Brain microvascular endothelial cell (primary cell): ENCODE results near the gene PSTK.

Experiments used
- DNase-seq: peaks from one replicate; pipeline ENCODE4 v3.0.0-alpha.2; 2020
- H3K27ac ChIP-seq: fragments of 250-450 bp; sonication (Bioruptor Pico); 2 replicates; pipeline ENCODE4 v1.5.1; 2020; ENCODE audit warnings: mild to moderate bottlenecking, moderate library complexity
- H3K27me3 ChIP-seq: fragments of 250-450 bp; sonication (Bioruptor Pico); replicated peaks from 2 replicates; pipeline ENCODE4 v1.5.1; 2020; ENCODE audit warnings: mild to moderate bottlenecking
- H3K36me3 ChIP-seq: fragments of 250-450 bp; sonication (Bioruptor Pico); replicated peaks from 2 replicates; pipeline ENCODE4 v1.5.1; 2020; ENCODE audit warnings: mild to moderate bottlenecking
- H3K4me3 ChIP-seq: 2 replicates; pipeline ENCODE4 v1.5.1; 2011; ENCODE audit warnings: low read depth, mild to moderate bottlenecking, control low read depth, low read length, moderate library complexity
- CTCF ChIP-seq: IDR thresholded peaks from 2 replicates; pipeline ENCODE4 v1.5.1; 2011; ENCODE audit warnings: low read depth, mild to moderate bottlenecking, moderate library complexity, low read length, control low read depth, inconsistent platforms; ENCODE audit errors: missing control alignments
- in situ Hi-C: cut with HindIII; loops from 2 replicates; pipeline ENCODE4 v1.10.0; 2017; ENCODE audit warnings: low sequenced_read_pairs, low pct_ligation_motif_present

PSTK gene

GRCh38 chr10:122980209-122981065 is at the start of gene PSTK:
Gene PSTK (plus strand): TSS chr10:122980401. CDS start chr10:122980480, 79 bp downstream.
- peak; percentile 79 for DNase-seq
- no peaks in the 10 kb centered on the region for H3K36me3 ChIP-seq
- in situ Hi-C loops, result no loop called here

GRCh38 chr10:122931088-122931906 is 48.9 kb upstream of the PSTK start:
- no peak for TF ChIP-seq CTCF
- H3K27ac ChIP-seq, result no peak overlapping the region
- DNase-seq, result no peak
- H3K36me3 ChIP-seq, result peaks cover 8% of the 10 kb centered on the region
- no peaks in the 10 kb centered on the region for H3K27me3 ChIP-seq
- H3K4me3 ChIP-seq, result no peak overlapping the region
- in situ Hi-C loops, result no loop called here

More at GRCh38 chr10:122980209-122981065, at the start of gene PSTK:
- Histone ChIP-seq H3K27me3 (no peaks in the 10 kb centered on the region), H3K4me3 (peak within 1 kb of the TSS; percentile 87), H3K27ac (peak within 1 kb of the TSS; percentile 89)
- peak; percentile 96 for TF ChIP-seq CTCF

GRCh38 chr10:122939133-122939855 is 40.9 kb upstream of the PSTK start:
- no peak for DNase-seq
- no peak overlapping the region for H3K4me3 ChIP-seq
- peak overlapping the region; percentile 9 for H3K27ac ChIP-seq
- in situ Hi-C loops, result no loop called here
- H3K36me3 ChIP-seq, result peaks cover 4% of the 10 kb centered on the region
- no peaks in the 10 kb centered on the region for H3K27me3 ChIP-seq
- TF ChIP-seq CTCF, result no peak

GRCh38 chr10:122939856-122940543 is 40.2 kb upstream of the PSTK start:
- Histone ChIP-seq H3K27ac (peak overlapping the region; percentile 51), H3K27me3 (no peaks in the 10 kb centered on the region), H3K36me3 (peaks cover 4% of the 10 kb centered on the region), H3K4me3 (no peak overlapping the region)
- in situ Hi-C loops, result no loop called here
- peak; percentile 22 for DNase-seq
- TF ChIP-seq CTCF, result no peak

GRCh38 chr10:122949296-122949695 is 30.9 kb upstream of the PSTK start:
- no peak overlapping the region for H3K27ac ChIP-seq
- no peak for DNase-seq
- no peak for TF ChIP-seq CTCF
- no peaks in the 10 kb centered on the region for H3K27me3 ChIP-seq
- H3K4me3 ChIP-seq, result no peak overlapping the region
- peaks cover 20% of the 10 kb centered on the region for H3K36me3 ChIP-seq
- in situ Hi-C loops, result no loop called here
